SK-N-SH treated with all-trans-retinoic acid at 6 μM for 48 hours (cell line): ENCODE data around the gene CRELD2.

ENCODE experiments used
- ISL1 ChIP-seq: fragments of 250-450 bp; sonication (Bioruptor Pico); IDR thresholded peaks from 2 replicates; pipeline ENCODE4 v2.1.2; 2022; ENCODE audit warnings: mild to moderate bottlenecking, moderate library complexity
- PPARA ChIP-seq: fragments of 250-450 bp; sonication (Bioruptor Pico); IDR thresholded peaks from 2 replicates; pipeline ENCODE4 v1.5.0; 2020; ENCODE audit warnings: mild to moderate bottlenecking, borderline replicate concordance
- ZFP3 ChIP-seq: fragments of 250-450 bp; sonication (Bioruptor Pico); IDR thresholded peaks from 2 replicates; pipeline ENCODE4 v1.5.0; 2020; ENCODE audit warnings: mild to moderate bottlenecking, moderate library complexity
- TF ChIP-seq, protein P1 (sequence below): fragments of 250-450 bp; sonication (Bioruptor Pico); IDR thresholded peaks from 2 replicates; pipeline ENCODE4 v1.8.0; 2020; ENCODE audit warnings: mild to moderate bottlenecking, moderate library complexity, borderline replicate concordance

DNA sequence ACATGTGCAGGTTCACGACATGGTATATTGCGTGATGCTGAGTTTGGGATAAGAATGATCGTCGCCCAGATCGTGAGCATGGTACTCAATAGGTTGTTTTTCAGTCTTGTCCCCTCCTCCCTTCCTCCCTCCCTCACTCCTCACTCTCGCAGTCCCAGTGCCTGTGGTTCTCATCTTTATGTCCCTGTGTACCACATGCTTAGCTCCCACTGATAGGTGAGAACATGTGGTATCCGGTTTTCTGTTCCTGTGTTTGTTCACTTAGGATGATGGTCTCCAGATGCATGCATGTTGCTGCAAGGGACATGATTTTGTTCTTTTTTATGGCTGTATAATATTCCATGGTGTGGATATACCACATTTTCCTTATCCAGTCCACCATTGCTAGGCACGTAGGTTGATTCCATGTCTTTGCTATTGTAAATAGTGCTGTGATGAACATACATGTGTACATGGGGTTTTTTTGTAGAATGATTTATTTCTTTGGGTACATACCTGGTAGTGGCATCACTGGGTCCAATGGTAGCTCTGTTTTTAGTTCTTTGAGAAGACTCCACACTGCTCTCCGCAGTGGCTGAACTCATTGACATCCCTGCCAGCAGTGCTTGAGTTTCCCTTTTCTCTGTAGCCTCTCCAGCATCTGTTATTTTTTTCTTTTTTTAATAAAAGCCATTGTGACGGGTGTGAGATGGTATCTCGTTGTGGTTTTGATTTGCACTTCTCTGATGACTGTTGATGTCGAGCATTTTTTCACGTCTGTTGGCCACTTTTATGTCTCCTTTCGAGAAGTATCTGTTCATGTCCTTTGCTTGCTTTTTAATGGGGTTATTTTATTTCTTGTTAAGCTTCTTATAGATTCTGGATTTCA is 48.4 kb upstream of the CRELD2 start:
- TF ChIP-seq ZFP3 (CRISPR knock-in tag) (no peak), ISL1 (CRISPR knock-in tag) (no peak), PPARA (CRISPR knock-in tag) (no peak)
- TF ChIP-seq, protein P1, sequence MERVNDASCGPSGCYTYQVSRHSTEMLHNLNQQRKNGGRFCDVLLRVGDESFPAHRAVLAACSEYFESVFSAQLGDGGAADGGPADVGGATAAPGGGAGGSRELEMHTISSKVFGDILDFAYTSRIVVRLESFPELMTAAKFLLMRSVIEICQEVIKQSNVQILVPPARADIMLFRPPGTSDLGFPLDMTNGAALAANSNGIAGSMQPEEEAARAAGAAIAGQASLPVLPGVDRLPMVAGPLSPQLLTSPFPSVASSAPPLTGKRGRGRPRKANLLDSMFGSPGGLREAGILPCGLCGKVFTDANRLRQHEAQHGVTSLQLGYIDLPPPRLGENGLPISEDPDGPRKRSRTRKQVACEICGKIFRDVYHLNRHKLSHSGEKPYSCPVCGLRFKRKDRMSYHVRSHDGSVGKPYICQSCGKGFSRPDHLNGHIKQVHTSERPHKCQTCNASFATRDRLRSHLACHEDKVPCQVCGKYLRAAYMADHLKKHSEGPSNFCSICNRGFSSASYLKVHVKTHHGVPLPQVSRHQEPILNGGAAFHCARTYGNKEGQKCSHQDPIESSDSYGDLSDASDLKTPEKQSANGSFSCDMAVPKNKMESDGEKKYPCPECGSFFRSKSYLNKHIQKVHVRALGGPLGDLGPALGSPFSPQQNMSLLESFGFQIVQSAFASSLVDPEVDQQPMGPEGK (CRISPR knock-in tag) = no peak
